NCI-H226 (cell line): ENCODE results near the gene BCAS3.
"Not testable (repeated sequence)": the region's sequence is repeated elsewhere in the genome, so short reads cannot be mapped to it uniquely, and the experiment has no call there.

Source experiments
- DNase-seq: peaks from one replicate; pipeline ENCODE4 v3.0.0-alpha.2; 2015

Gene BCAS3

GRCh38 chr17:61239327-61239726, 561.7 kb downstream of the BCAS3 start:
- no peak for DNase-seq

GRCh38 chr17:61239953-61240352, 562.3 kb downstream of the BCAS3 start:
- DNase-seq = no peak

GRCh38 chr17:61240851-61241468, 563.3 kb downstream of the BCAS3 start:
- DNase-seq = no peak

- DNase-seq = not testable (repeated sequence)
These were observed 567.3 kb downstream of the BCAS3 start for GRCh38 chr17:61244988-61245387.

GRCh38 chr17:61245706-61246135, 568.1 kb downstream of the BCAS3 start:
- no peak for DNase-seq

- DNase-seq = no peak
These were observed 569.8 kb downstream of the BCAS3 start for GRCh38 chr17:61247439-61247838.

- no peak for DNase-seq
These were observed 570.7 kb downstream of the BCAS3 start for GRCh38 chr17:61248399-61248798.

GRCh38 chr17:61249649-61250299, 572.1 kb downstream of the BCAS3 start:
- DNase-seq = no peak

- peak; percentile 15 for DNase-seq
These were observed 572.8 kb downstream of the BCAS3 start for GRCh38 chr17:61250335-61250890.

- DNase-seq = no peak
These were observed 574.6 kb downstream of the BCAS3 start for GRCh38 chr17:61251939-61252865.

GRCh38 chr17:61253362-61253761, 575.7 kb downstream of the BCAS3 start:
- no peak for DNase-seq

GRCh38 chr17:61253937-61254574, 576.4 kb downstream of the BCAS3 start:
- no peak for DNase-seq

GRCh38 chr17:61254904-61255303, 577.3 kb downstream of the BCAS3 start:
- no peak for DNase-seq

GRCh38 chr17:61255647-61256046, 578.0 kb downstream of the BCAS3 start:
- DNase-seq = no peak

- DNase-seq = no peak
These were observed 581.7 kb downstream of the BCAS3 start for GRCh38 chr17:61259360-61259759.

GRCh38 chr17:61260071-61260797, 582.6 kb downstream of the BCAS3 start:
- DNase-seq = no peak

GRCh38 chr17:61261001-61261637, 583.5 kb downstream of the BCAS3 start:
- no peak for DNase-seq

GRCh38 chr17:61265397-61265796, 587.7 kb downstream of the BCAS3 start:
- DNase-seq = no peak

- DNase-seq = no peak
These were observed 590.2 kb downstream of the BCAS3 start for GRCh38 chr17:61267847-61268246.

GRCh38 chr17:61275395-61275794, 597.7 kb downstream of the BCAS3 start:
- no peak for DNase-seq

- DNase-seq = no peak
These were observed 599.2 kb downstream of the BCAS3 start for GRCh38 chr17:61276806-61277205.
